ENCODE results near the gene MRC1.

DNA sequence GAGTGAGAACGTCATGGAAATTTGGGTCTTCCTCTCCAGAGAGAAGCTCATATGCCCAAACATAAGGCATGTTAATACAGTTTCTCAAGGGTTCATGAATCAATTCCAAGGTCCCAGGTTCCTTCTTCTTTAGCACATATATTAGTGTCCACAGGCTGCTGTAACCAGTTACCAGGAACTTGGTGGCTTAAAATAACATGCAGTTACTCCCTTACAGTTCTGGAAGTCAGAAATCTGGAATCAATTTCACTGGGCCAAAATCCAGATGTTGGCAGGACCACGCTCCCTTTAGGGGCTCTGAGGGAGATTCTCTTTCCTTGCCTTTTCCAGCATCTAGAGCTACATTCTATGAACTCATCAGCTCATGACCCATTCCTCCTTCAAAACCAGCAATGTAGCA is 64.8 kb downstream of the MRC1 start:
- TF ChIP-seq, protein P1, sequence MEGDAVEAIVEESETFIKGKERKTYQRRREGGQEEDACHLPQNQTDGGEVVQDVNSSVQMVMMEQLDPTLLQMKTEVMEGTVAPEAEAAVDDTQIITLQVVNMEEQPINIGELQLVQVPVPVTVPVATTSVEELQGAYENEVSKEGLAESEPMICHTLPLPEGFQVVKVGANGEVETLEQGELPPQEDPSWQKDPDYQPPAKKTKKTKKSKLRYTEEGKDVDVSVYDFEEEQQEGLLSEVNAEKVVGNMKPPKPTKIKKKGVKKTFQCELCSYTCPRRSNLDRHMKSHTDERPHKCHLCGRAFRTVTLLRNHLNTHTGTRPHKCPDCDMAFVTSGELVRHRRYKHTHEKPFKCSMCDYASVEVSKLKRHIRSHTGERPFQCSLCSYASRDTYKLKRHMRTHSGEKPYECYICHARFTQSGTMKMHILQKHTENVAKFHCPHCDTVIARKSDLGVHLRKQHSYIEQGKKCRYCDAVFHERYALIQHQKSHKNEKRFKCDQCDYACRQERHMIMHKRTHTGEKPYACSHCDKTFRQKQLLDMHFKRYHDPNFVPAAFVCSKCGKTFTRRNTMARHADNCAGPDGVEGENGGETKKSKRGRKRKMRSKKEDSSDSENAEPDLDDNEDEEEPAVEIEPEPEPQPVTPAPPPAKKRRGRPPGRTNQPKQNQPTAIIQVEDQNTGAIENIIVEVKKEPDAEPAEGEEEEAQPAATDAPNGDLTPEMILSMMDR (IDR thresholded peaks at IDR 0.05): no peak
- TF ChIP-seq POLR2A (IDR thresholded peaks at IDR 0.05): no peak

Measured in testis (tissue), 2 donors.